Fibroblast of lung (primary cell): ENCODE results near the gene GID8. TPM values are rescaled to one million over a fixed set of nuclear protein-coding genes. Genes with fewer than 3 reads are reported as not detected.

Experiments
- DNase-seq, 2 donors: peaks; one replicate each; pipeline versions ENCODE4 v3.0.0 to v3.0.0-alpha.2; 2010; ENCODE audit warnings: low read depth in 2 of 2
- H2AFZ ChIP-seq: 2 replicates; pipeline ENCODE4 v1.5.1; 2012; ENCODE audit warnings: low read length, control low read depth, inconsistent platforms
- H3K27ac ChIP-seq: 2 replicates; pipeline ENCODE4 v1.5.1; 2011; ENCODE audit warnings: low read length, control low read depth; ENCODE audit not compliant: insufficient read depth
- H3K27me3 ChIP-seq: 2 replicates; pipeline ENCODE4 v1.5.1; 2011; ENCODE audit warnings: mild to moderate bottlenecking, low read length; ENCODE audit not compliant: control insufficient read depth, insufficient read depth
- H3K36me3 ChIP-seq: 2 replicates; pipeline ENCODE4 v1.5.1; 2011; ENCODE audit warnings: low read length; ENCODE audit not compliant: control insufficient read depth, insufficient read depth
- H3K4me1 ChIP-seq: 2 replicates; pipeline ENCODE4 v1.5.1; 2011; ENCODE audit warnings: low read length; ENCODE audit not compliant: control insufficient read depth, insufficient read depth; ENCODE audit errors: extremely low read depth
- H3K4me2 ChIP-seq: 2 replicates; pipeline ENCODE4 v1.5.1; 2011; ENCODE audit warnings: low read length, control low read depth; ENCODE audit not compliant: insufficient read depth; ENCODE audit errors: extremely low read depth
- H3K4me3 ChIP-seq, 4 experiments: fragments of 200-600 bp in 1 of 4; sonication (generic) in 1 of 4; replicated peaks in 1 of 4; 2 replicates each; pipeline ENCODE4 v1.5.1; 2011 to 2016; ENCODE audit warnings: low read length in 4 of 4, low read depth in 3 of 4, mild to moderate bottlenecking in 3 of 4, control low read depth in 2 of 4, inconsistent platforms in 1 of 4, mixed read lengths in 1 of 4; ENCODE audit not compliant: insufficient read depth in 1 of 4; ENCODE audit errors: control extremely low read depth in 1 of 4
- H3K79me2 ChIP-seq: 2 replicates; pipeline ENCODE4 v1.5.1; 2012; ENCODE audit warnings: mild to moderate bottlenecking, low read length, inconsistent platforms; ENCODE audit not compliant: control insufficient read depth, insufficient read depth
- H3K9ac ChIP-seq: 2 replicates; pipeline ENCODE4 v1.5.1; 2011; ENCODE audit warnings: mild to moderate bottlenecking, low read length, control low read depth; ENCODE audit not compliant: insufficient read depth
- H3K9me3 ChIP-seq: 2 replicates; pipeline ENCODE4 v1.5.1; 2012; ENCODE audit warnings: low read depth, low read length; ENCODE audit not compliant: control insufficient read depth, insufficient read depth
- H4K20me1 ChIP-seq: 2 replicates; pipeline ENCODE4 v1.5.1; 2011; ENCODE audit warnings: low read length; ENCODE audit not compliant: control insufficient read depth, insufficient read depth; ENCODE audit errors: extremely low read depth
- EZH2 ChIP-seq: IDR thresholded peaks from 2 replicates; pipeline ENCODE4 v1.5.1; 2012; ENCODE audit warnings: low read length, control low read depth, mild to moderate bottlenecking; ENCODE audit errors: missing control alignments
- polyA plus RNA-seq, 2 donors: library from polyadenylated mRNA; depleted of rRNA in 1 of 2; stranded (reverse) in 1 of 2; unstranded in 1 of 2; fragments of >200 nt; gene quantifications; 2 replicates each; pipeline ENCODE4 v1.2.1, GENCODE V29; 2011 to 2012; ENCODE audit warnings: missing spikeins in 1 of 2
- total RNA-seq: library from RNA; depleted of rRNA; stranded (reverse); fragments of >200 nt; gene quantifications from 2 replicates; pipeline ENCODE4 v1.2.1, GENCODE V29; 2014
- TF ChIP-seq, protein P1 (sequence below), 2 donors: IDR thresholded peaks in 1 of 2; conservative IDR thresholded peaks in 1 of 2; 1 replicate in 1 of 2; 2 replicates in 1 of 2; pipeline ENCODE4 v1.5.1; 2011 to 2012; ENCODE audit warnings: low read length in 2 of 2, control low read depth in 1 of 2, inconsistent platforms in 1 of 2, low read depth in 1 of 2, mild to moderate bottlenecking in 1 of 2

The GID8 gene
- total and polyA plus RNA-seq, 2 donors (not counting 1 experiment from before 2014, with no cell fraction given): 23.0 to 33.9 TPM

GRCh38 chr20:62993856-62994494 is 56.0 kb downstream of the GID8 start:
- Histone ChIP-seq H3K4me1 (no peaks in the 10 kb centered on the region), H3K27ac (no peak overlapping the region), H3K9me3 (no peaks in the 10 kb centered on the region), H3K27me3 (peaks cover 10% of the 10 kb centered on the region), H3K4me3 (no peak overlapping the region), H3K36me3 (no peaks in the 10 kb centered on the region), H4K20me1 (no peaks in the 10 kb centered on the region), H3K4me2 (no peak overlapping the region), H3K9ac (no peak overlapping the region), H3K79me2 (no peaks in the 10 kb centered on the region), H2AFZ (no peak overlapping the region)
- no peak for TF ChIP-seq EZH2
- TF ChIP-seq, protein P1, sequence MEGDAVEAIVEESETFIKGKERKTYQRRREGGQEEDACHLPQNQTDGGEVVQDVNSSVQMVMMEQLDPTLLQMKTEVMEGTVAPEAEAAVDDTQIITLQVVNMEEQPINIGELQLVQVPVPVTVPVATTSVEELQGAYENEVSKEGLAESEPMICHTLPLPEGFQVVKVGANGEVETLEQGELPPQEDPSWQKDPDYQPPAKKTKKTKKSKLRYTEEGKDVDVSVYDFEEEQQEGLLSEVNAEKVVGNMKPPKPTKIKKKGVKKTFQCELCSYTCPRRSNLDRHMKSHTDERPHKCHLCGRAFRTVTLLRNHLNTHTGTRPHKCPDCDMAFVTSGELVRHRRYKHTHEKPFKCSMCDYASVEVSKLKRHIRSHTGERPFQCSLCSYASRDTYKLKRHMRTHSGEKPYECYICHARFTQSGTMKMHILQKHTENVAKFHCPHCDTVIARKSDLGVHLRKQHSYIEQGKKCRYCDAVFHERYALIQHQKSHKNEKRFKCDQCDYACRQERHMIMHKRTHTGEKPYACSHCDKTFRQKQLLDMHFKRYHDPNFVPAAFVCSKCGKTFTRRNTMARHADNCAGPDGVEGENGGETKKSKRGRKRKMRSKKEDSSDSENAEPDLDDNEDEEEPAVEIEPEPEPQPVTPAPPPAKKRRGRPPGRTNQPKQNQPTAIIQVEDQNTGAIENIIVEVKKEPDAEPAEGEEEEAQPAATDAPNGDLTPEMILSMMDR (conservative IDR thresholded peaks at IDR 0.05 in 1 of 2, IDR thresholded peaks at IDR 0.05 in 1 of 2; ENCODE audit: low read depth in 1 of 2, low read length in 2 of 2): no peak
- DNase-seq: no peak

DNA sequence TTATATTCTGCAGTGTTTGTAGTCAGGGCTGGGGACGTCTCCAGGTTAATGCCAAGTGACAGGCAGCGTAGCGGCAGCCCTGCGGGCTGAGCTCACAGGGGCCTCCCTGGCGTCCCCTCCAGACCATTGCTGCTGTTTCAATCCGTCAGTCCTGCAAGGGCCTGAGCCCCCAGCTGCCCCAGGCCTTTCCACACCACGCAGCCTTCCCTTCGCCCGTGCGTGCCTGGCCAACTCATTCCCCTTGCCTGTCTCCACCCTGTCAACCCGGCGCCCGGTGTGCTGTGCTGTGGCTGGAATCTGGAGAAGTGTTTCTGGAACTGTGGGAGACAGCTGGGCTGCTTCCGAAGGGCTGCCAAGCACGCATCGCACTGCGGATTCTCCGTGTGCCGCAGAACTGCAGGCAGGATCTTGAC is 56.9 kb downstream of the GID8 start:
- H3K9me3 ChIP-seq: no peaks in the 10 kb centered on the region
- no peak for TF ChIP-seq EZH2
- TF ChIP-seq, protein P1 (conservative IDR thresholded peaks at IDR 0.05 in 1 of 2, IDR thresholded peaks at IDR 0.05 in 1 of 2; ENCODE audit: low read depth in 1 of 2, low read length in 2 of 2): no peak
- DNase-seq: no peak
- no peaks in the 10 kb centered on the region for H3K79me2 ChIP-seq
- no peaks in the 10 kb centered on the region for H4K20me1 ChIP-seq
- no peak overlapping the region for H2AFZ ChIP-seq
- no peaks in the 10 kb centered on the region for H3K4me1 ChIP-seq
- H3K36me3 ChIP-seq: no peaks in the 10 kb centered on the region
- no peak overlapping the region for H3K9ac ChIP-seq
- H3K27ac ChIP-seq: no peak overlapping the region
- peaks cover 16% of the 10 kb centered on the region for H3K27me3 ChIP-seq
- no peak overlapping the region for H3K4me3 ChIP-seq
- H3K4me2 ChIP-seq: no peak overlapping the region

GRCh38 chr20:62995481-62995880 is 57.5 kb downstream of the GID8 start:
- peaks cover 17% of the 10 kb centered on the region for H3K27me3 ChIP-seq

More at GRCh38 chr20:62995481-62995880, 57.5 kb downstream of the GID8 start:
- DNase-seq: no peak
- H3K79me2 ChIP-seq: no peaks in the 10 kb centered on the region
- no peaks in the 10 kb centered on the region for H3K9me3 ChIP-seq
- no peak overlapping the region for H3K4me2 ChIP-seq
- no peaks in the 10 kb centered on the region for H4K20me1 ChIP-seq
- no peak for TF ChIP-seq EZH2
- TF ChIP-seq, protein P1 (conservative IDR thresholded peaks at IDR 0.05 in 1 of 2, IDR thresholded peaks at IDR 0.05 in 1 of 2; ENCODE audit: low read depth in 1 of 2, low read length in 2 of 2): no peak
- H3K4me1 ChIP-seq: no peaks in the 10 kb centered on the region
- H3K9ac ChIP-seq: no peak overlapping the region
- H3K36me3 ChIP-seq: no peaks in the 10 kb centered on the region
- no peak overlapping the region for H2AFZ ChIP-seq
- H3K4me3 ChIP-seq: no peak overlapping the region
- no peak overlapping the region for H3K27ac ChIP-seq
